ENCODE results near the gene NKX2-4. TPM values are rescaled to one million over a fixed set of nuclear protein-coding genes. Genes with fewer than 3 reads are reported as not detected.

NKX2-4 gene
- total and polyA plus RNA-seq, 2 experiments from 2014 or later: not detected

DNA sequence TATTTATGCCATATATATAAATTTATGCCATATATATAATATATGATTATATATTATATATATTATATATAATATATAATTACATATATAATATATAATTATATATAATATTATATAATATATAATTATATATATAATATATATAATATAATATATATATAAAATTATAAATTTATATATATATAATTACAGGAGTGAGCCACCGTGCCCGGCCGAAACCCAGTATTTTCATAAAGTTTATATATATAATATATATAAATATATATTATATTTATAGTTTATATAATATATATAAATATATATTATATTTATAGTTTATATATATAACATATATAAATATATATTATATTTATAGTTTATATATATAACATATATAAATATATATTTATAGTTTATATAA is 31.6 kb downstream of the NKX2-4 start:
- Histone ChIP-seq H3K4me2 (no peak overlapping the region), H3K9me2 (replicated peaks; ENCODE audit: insufficient read depth) (no peaks in the 10 kb centered on the region), H3K27me3 (no peaks in the 10 kb centered on the region), H3K9me3 (ENCODE audit: low read depth) (no peaks in the 10 kb centered on the region), H3K4me3 (no peak overlapping the region), H3K79me2 (no peaks in the 10 kb centered on the region), H3K27ac (no peak overlapping the region), H2AFZ (no peak overlapping the region), H3K4me1 (ENCODE audit: insufficient read depth) (no peaks in the 10 kb centered on the region), H3K36me3 (replicated peaks; ENCODE audit: insufficient read depth, low read depth) (no peaks in the 10 kb centered on the region), H4K20me1 (ENCODE audit: insufficient read depth, poor library complexity, severe bottlenecking) (no peaks in the 10 kb centered on the region)
- 100% methylated on average over 3 of the region's 3 CpGs for WGBS (ENCODE audit: low lambda C conversion rate, missing lambda C conversion rate)
- no peak for TF ChIP-seq EZH2 (IDR thresholded peaks at IDR 0.05; ENCODE audit: borderline replicate concordance)
- TF ChIP-seq, protein P1, sequence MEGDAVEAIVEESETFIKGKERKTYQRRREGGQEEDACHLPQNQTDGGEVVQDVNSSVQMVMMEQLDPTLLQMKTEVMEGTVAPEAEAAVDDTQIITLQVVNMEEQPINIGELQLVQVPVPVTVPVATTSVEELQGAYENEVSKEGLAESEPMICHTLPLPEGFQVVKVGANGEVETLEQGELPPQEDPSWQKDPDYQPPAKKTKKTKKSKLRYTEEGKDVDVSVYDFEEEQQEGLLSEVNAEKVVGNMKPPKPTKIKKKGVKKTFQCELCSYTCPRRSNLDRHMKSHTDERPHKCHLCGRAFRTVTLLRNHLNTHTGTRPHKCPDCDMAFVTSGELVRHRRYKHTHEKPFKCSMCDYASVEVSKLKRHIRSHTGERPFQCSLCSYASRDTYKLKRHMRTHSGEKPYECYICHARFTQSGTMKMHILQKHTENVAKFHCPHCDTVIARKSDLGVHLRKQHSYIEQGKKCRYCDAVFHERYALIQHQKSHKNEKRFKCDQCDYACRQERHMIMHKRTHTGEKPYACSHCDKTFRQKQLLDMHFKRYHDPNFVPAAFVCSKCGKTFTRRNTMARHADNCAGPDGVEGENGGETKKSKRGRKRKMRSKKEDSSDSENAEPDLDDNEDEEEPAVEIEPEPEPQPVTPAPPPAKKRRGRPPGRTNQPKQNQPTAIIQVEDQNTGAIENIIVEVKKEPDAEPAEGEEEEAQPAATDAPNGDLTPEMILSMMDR (IDR thresholded peaks at IDR 0.05; ENCODE audit: poor library complexity): no peak
- no peak for TF ChIP-seq EZH2phosphoT487 (IDR thresholded peaks at IDR 0.05; ENCODE audit: low read depth, severe bottlenecking, unreplicated experiment)
- DNase-seq (ENCODE audit: low spot score): no peak

GRCh38 chr20:21364413-21364812 is 32.9 kb downstream of the NKX2-4 start:
- no peak overlapping the region for H3K4me2 ChIP-seq
- no peaks in the 10 kb centered on the region for H3K9me3 ChIP-seq (ENCODE audit: low read depth)
- no peak overlapping the region for H3K4me3 ChIP-seq
- H4K20me1 ChIP-seq (ENCODE audit: insufficient read depth, poor library complexity, severe bottlenecking): no peaks in the 10 kb centered on the region
- 92% methylated on average over 6 of the region's 6 CpGs for WGBS (ENCODE audit: low lambda C conversion rate, missing lambda C conversion rate)
- TF ChIP-seq, protein P1 (IDR thresholded peaks at IDR 0.05; ENCODE audit: poor library complexity): no peak
- DNase-seq (ENCODE audit: low spot score): no peak
- no peaks in the 10 kb centered on the region for H3K79me2 ChIP-seq
- no peak overlapping the region for H2AFZ ChIP-seq
- no peaks in the 10 kb centered on the region for H3K36me3 ChIP-seq (replicated peaks; ENCODE audit: insufficient read depth, low read depth)
- no peaks in the 10 kb centered on the region for H3K9me2 ChIP-seq (replicated peaks; ENCODE audit: insufficient read depth)
- H3K27me3 ChIP-seq: no peaks in the 10 kb centered on the region
- no peak overlapping the region for H3K27ac ChIP-seq
- no peaks in the 10 kb centered on the region for H3K4me1 ChIP-seq (ENCODE audit: insufficient read depth)

GRCh38 chr20:21361266-21361665 is 36.1 kb downstream of the NKX2-4 start:
- no peaks in the 10 kb centered on the region for H3K36me3 ChIP-seq (replicated peaks; ENCODE audit: insufficient read depth, low read depth)
- no peak overlapping the region for H3K4me2 ChIP-seq
- TF ChIP-seq, protein P1 (IDR thresholded peaks at IDR 0.05; ENCODE audit: poor library complexity): no peak
- TF ChIP-seq EZH2 (IDR thresholded peaks at IDR 0.05; ENCODE audit: borderline replicate concordance): no peak
- no peak for TF ChIP-seq EZH2phosphoT487 (IDR thresholded peaks at IDR 0.05; ENCODE audit: low read depth, severe bottlenecking, unreplicated experiment)
- no peaks in the 10 kb centered on the region for H3K9me3 ChIP-seq (ENCODE audit: low read depth)
- H3K4me3 ChIP-seq: no peak overlapping the region
- no peak for DNase-seq (ENCODE audit: low spot score)
- no peaks in the 10 kb centered on the region for H3K9me2 ChIP-seq (replicated peaks; ENCODE audit: insufficient read depth)
- H3K4me1 ChIP-seq (ENCODE audit: insufficient read depth): no peaks in the 10 kb centered on the region
- no peak overlapping the region for H3K27ac ChIP-seq
- H3K79me2 ChIP-seq: no peaks in the 10 kb centered on the region
- WGBS (ENCODE audit: low lambda C conversion rate, missing lambda C conversion rate): 74% methylated on average over 2 of the region's 2 CpGs
- no peak overlapping the region for H2AFZ ChIP-seq
- no peaks in the 10 kb centered on the region for H3K27me3 ChIP-seq
- H4K20me1 ChIP-seq (ENCODE audit: insufficient read depth, poor library complexity, severe bottlenecking): no peaks in the 10 kb centered on the region

DNA sequence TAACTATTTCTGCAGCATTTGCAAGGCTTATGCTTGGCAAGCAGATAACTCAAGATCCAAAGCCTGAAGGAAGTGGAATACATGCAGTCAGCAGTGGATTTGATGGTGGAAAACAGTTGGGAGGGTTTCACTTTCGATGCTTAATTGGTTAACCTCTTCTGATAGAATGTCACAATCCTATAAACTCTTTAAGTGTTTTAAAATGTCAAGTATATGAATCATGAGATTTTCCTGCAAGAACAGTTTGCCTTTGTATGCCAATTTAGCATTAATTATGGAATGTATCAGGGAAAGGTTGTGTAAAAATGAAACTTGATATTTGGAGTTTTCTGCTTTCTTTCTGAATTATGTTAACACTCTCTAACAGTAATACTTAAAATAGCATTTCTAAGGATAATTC is 36.6 kb downstream of the NKX2-4 start:
- no peaks in the 10 kb centered on the region for H3K27me3 ChIP-seq
- 100% methylated on average over 1 of the region's 1 CpG for WGBS (ENCODE audit: low lambda C conversion rate, missing lambda C conversion rate)
- H3K9me2 ChIP-seq (replicated peaks; ENCODE audit: insufficient read depth): no peaks in the 10 kb centered on the region
- no peaks in the 10 kb centered on the region for H3K4me1 ChIP-seq (ENCODE audit: insufficient read depth)
- H3K9me3 ChIP-seq (ENCODE audit: low read depth): no peaks in the 10 kb centered on the region
- H4K20me1 ChIP-seq (ENCODE audit: insufficient read depth, poor library complexity, severe bottlenecking): no peaks in the 10 kb centered on the region
- no peak overlapping the region for H3K4me3 ChIP-seq
- H3K4me2 ChIP-seq: no peak overlapping the region
- no peak for DNase-seq (ENCODE audit: low spot score)
- H3K27ac ChIP-seq: no peak overlapping the region
- H3K36me3 ChIP-seq (replicated peaks; ENCODE audit: insufficient read depth, low read depth): no peaks in the 10 kb centered on the region
- TF ChIP-seq, protein P1 (IDR thresholded peaks at IDR 0.05; ENCODE audit: poor library complexity): no peak
- TF ChIP-seq EZH2phosphoT487 (IDR thresholded peaks at IDR 0.05; ENCODE audit: low read depth, severe bottlenecking, unreplicated experiment): no peak
- no peak for TF ChIP-seq EZH2 (IDR thresholded peaks at IDR 0.05; ENCODE audit: borderline replicate concordance)
- H2AFZ ChIP-seq: no peak overlapping the region
- H3K79me2 ChIP-seq: no peaks in the 10 kb centered on the region

Measured in hepatocyte (in vitro differentiated cells).